Neural progenitor cell (in vitro differentiated cells): ENCODE data around the gene SEMA5B.

Source experiments
- CTCF ChIP-seq: fragments of 200-600 bp; sonication (generic); IDR thresholded peaks from 2 replicates; pipeline ENCODE4 v1.5.1; 2017; ENCODE audit warnings: antibody characterized with exemption, mild to moderate bottlenecking
- EZH2 ChIP-seq: fragments of 200-600 bp; sonication (generic); IDR thresholded peaks from 2 replicates; pipeline ENCODE4 v1.6.1; 2017; ENCODE audit warnings: antibody characterized with exemption, mild to moderate bottlenecking, moderate library complexity
- EZH2phosphoT487 ChIP-seq: fragments of 200-600 bp; sonication (generic); IDR thresholded peaks from 2 replicates; pipeline ENCODE4 v1.6.1; 2017; ENCODE audit warnings: antibody characterized with exemption

DNA sequence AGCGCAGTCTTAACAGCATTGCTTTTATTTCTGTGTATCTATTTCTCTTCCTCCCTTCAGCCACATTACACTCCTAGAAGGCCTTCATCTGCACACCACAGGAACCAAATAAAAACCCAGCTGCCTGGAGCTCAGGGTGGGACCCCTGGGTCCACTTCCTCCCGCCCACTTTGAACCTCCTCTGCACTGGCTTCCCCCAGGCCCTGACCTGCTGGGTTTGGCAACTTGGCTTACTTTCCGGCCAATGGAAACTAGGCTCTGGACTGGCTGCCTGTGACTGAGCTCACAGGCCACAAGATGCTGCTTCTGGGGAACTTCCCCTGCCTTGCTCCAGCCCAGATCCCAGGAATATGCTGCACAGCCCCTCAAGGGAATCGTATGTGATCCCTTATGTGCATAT, 89.8 kb downstream of the SEMA5B start:
- TF ChIP-seq CTCF, result no peak
- no peak for TF ChIP-seq EZH2
- no peak for TF ChIP-seq EZH2phosphoT487
